NCI-H1048 (cell line): Measurements from ENCODE around the gene TIAM1.
A peak's percentile ranks its signal among the peaks of the same experiment; 100 is the strongest.

ENCODE experiments used
- DNase-seq: peaks from one replicate; lab custom pipeline; 2025; lab: John Stamatoyannopoulos, UW

TIAM1 gene

GRCh38 chr21:31343680-31344480 lies at the start of gene TIAM1:
TSS of gene TIAM1 (minus strand) at chr21:31344261. CDS start at chr21:31266972, 77,289 bp downstream.
- DNase-seq: peak; percentile 19

- DNase-seq: no peak
Measured at GRCh38 chr21:31387560-31388186, 43.6 kb upstream of the TIAM1 start.

- DNase-seq: no peak
Measured at GRCh38 chr21:31386006-31386405, 41.9 kb upstream of the TIAM1 start.

- DNase-seq: no peak
Measured at GRCh38 chr21:31383770-31384169, 39.7 kb upstream of the TIAM1 start.

DNA sequence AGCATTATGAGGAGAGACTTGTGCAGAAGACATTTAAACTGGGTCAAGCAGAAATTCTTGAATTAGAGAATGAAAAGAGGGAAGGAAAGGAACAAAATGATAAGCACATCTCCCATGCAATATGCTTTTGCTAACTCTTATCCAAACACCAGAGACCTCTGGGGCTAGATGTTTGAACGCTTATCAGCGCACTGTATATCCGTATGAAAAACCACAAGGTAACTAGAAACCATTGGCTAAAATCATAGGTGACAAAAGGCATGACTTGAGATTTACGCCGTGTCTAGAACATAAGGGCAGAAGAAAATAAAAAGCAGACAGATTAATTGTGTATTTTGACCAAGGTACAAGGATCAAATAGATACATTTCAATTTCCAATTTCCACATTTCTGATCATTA lies 38.0 kb upstream of the TIAM1 start:
- DNase-seq: no peak

DNA sequence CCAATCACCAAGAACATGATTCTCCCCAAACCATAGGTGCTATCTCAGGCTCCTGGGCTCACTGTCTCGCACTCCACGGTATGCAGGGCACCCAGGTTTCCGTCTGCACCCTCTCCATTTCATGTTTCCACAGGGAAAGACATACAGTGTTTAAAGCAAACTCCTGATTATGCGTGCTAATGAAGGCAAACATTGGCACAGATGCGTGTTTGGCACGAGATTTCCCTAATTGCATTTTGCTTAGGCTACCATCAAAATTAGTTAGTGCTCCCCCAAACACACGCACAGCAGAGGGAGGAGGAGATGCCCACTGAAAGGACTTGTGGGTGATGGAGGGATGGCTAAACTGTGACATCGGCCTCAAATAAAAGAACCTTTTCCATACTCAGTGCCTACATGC lies 32.2 kb upstream of the TIAM1 start:
- DNase-seq: no peak

GRCh38 chr21:31374395-31374794 lies 30.3 kb upstream of the TIAM1 start:
- DNase-seq: no peak

DNA sequence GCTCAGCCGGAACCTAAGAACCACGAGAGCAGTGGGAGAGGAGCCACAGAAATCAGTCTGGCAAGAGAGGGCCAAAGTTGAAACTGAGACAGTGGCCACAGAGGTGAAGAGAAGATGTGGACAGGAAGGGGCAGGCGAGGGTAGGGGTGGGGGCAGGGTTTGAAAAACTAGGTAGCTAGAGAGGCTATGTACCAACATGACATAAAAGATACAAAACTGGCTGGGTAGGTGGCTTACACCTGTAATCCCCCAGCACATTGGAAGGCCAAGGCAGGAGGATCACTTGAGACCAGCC lies 28.4 kb upstream of the TIAM1 start:
- no peak for DNase-seq

GRCh38 chr21:31371715-31372470 lies 27.8 kb upstream of the TIAM1 start:
- no peak for DNase-seq

DNA sequence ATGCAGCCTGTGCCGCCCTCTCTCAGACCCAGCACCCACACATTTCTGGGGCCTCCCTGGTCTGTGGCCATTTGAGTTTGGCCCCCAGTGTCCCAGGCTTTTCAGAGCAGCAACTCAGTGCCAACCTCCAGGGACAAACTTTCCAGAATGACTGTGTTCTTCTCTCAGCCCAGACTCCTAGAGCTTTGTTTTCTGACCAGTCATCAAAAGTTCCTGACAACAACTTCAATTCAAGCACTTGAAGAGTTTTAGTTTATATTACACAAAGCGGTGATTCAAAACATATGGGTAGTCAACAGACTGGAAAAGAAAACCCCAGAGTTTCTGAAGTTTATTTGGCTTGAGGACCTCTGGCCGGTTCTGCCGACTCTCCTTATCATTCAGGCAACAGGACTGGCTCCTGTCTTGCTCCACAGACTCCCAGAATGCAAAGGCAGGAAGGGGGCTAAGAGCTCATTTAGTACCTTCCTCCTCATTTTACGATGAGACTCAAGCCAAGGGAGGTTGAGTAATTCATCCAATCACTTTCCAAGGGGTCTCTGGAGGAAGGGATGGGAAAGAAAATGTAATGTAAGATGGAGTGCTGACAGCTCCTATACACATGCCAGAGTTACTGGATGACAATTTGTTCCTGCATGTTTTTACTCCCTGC lies 27.0 kb upstream of the TIAM1 start:
- no peak for DNase-seq

GRCh38 chr21:31370281-31370892 lies 26.3 kb upstream of the TIAM1 start:
- DNase-seq: no peak

DNA sequence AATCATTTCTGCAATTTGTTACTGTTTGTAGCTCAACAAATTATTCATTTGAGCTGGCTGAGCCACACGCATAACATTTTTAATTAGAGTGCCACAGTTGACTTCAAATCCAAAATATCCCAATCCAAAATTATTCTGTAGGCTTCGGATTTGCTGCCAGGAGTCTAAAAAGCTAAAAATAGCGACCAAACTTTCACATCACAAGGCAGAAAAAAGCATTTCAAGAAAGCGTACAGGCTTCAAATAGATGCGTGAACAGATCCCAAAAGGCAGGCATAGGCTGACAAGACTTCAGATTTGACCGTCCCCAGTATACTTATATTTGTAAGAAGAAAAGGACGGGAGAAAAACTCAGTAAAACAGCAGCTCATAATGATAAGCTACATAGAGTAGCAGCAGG lies 24.3 kb upstream of the TIAM1 start:
- DNase-seq: no peak

- no peak for DNase-seq
Measured at GRCh38 chr21:31367801-31368200, 23.7 kb upstream of the TIAM1 start.

DNA sequence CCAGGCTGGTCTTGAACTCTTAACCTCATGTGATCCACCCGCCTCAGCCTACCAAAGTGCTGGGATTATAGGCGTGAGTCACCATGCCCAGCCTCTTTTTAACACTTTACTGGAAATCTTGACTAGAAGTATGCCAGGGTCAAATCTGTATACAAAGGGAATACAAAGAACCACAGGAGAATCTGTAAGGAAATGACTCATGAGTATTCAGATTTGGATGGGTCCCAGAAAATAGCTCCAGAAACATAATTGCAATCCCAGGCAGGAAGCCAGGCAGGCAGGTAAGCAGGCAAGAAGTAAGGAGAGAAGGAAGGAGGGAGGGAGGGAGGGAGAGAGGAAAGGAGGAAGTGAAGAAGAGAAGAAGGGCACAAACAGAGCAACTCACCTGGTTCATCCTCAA lies 22.8 kb upstream of the TIAM1 start:
- DNase-seq: no peak

- DNase-seq: no peak
Measured at GRCh38 chr21:31364253-31364945, 20.3 kb upstream of the TIAM1 start.

GRCh38 chr21:31363720-31364119 lies 19.7 kb upstream of the TIAM1 start:
- no peak for DNase-seq

DNA sequence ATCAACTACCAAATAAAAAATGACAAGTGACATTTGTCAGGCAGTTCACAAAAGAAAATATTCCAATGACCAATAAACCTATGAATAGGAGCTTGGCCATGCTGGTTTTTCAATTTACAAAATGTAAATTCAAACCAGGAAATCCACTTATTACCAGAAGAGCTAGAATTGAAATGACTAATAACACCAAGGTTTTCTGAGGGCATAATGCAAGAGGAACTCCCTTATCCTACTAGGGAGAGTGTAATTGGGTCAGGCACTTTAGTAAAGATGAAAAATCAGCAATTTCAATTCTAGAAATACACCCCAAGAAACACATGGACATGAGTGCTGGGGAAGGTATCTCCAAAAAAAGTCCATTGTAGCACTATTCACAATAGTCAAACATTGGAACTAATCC lies 16.7 kb upstream of the TIAM1 start:
- no peak for DNase-seq

DNA sequence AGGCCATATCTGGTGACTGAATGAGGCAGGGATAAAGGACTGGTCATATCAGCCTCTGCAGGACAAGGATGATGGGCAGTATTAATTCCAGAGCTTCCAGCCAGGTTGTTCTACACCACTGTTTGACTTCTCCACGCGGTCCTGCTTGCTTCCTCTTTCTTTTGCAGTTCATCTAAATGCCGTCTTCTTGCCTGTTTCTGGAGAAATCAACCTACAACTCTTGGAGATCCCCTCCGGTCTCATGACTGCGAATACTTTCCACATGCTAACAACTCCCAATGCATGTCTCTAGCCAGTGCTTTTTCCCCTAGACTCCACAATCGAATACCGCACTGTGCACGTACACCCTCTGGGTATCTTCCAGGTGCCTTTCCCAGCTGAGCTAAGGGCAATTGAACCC lies 14.1 kb upstream of the TIAM1 start:
- no peak for DNase-seq

- DNase-seq: no peak
Measured at GRCh38 chr21:31356440-31356839, 12.4 kb upstream of the TIAM1 start.

GRCh38 chr21:31354604-31355443 lies 10.8 kb upstream of the TIAM1 start:
- DNase-seq: no peak

DNA sequence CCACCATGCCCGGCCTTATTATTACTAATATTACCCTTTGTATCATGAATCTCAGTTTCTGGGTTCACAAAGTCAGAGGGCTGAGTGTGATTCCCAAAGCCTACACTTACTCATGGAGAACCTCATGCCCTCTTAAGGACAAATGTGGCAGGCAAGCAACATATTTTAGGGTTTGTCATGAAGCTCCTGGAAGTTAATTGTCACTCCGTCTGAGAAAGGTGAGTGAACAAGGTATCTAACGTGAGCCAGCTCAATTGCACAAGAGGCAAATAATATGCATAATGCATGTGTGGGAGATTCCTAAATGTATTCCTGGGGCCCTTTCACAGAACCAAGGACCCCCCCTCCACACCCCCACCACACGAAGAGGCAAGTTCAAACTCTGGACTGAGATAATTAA lies 10.1 kb upstream of the TIAM1 start:
- DNase-seq: no peak
